ENCODE data around the gene ALOX15B.

- no peak for TF ChIP-seq CTCF (IDR thresholded peaks at IDR 0.05 in 8 of 11, conservative IDR thresholded peaks at IDR 0.05 in 3 of 11)
- no peak for TF ChIP-seq POLR2AphosphoS5 (IDR thresholded peaks at IDR 0.05)
- TF ChIP-seq POLR2A (IDR thresholded peaks at IDR 0.05), result no peak
These were observed 17.0 kb downstream of the ALOX15B start for GRCh38 chr17:8055851-8056231.
